Ramos (cell line): ENCODE results near the gene IFNAR1.

Experiments
- in situ Hi-C: fragments of 300-500 bp; cut with MboI; formaldehyde crosslinking; loops from one replicate; pipeline ENCODE4 v1.14.3; 2022; ENCODE audit warnings: low sequenced_read_pairs; ENCODE audit not compliant: unreplicated experiment

The IFNAR1 gene

DNA sequence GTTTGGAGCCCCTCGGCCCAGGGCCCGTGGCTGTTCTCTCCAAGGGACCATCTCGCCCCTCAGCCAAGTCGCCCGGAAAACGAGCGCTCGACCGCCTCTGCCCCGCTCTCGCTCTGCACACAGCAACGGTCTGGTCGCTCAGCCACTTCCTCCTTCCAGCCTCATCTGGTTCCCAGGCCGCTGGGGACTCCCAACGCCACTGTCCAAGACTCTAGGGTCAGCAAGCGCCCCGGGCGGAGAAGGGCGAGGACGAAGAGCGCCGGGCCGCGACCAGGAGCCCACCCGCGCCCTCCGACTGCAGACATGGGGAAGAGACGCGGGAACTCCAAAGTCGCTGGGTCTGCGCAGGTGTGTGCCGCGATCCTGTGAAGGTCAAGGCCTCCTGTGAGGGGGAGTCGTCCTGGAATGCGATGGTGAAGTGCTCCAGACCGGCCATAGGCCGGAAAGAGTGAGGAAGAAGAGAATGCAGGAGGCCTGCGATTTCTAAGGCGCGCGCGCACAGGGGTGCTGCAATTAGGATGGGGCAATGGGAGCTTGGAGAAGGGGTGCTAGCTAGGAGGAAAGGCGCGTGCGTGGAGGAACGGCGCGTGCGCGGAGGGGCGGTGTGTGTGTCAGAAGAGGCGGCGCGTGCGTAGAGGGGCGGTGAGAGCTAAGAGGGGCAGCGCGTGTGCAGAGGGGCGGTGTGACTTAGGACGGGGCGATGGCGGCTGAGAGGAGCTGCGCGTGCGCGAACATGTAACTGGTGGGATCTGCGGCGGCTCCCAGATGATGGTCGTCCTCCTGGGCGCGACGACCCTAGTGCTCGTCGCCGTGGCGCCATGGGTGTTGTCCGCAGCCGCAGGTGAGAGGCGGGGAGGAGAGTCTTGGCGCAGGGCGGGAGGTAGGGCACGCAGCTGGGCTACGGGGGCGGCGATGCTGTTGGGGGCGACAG lies at the start of gene IFNAR1:
IFNAR1 (plus strand) TSS at position 680 of the 931 bp plus-strand sequence; CDS start at position 766, 86 bp downstream.
- in situ Hi-C loops, result no loop called here

DNA sequence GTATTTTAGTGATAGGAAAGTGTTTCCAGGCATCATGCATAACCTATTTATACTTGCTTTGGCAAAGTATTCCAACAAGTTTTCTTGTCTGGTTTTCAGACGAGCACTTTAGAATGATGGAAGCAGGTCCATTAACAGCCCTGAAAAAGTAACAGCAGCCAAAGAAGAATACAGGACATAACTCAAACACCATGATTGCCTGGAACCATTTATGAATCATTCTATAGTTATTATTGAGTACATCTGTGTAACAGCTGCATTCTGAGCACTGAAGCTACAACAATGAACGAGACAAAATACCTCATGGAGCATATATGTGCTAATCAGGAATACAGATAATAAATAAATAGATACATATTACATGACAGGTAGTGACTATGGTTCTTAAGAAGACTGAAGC lies 46.0 kb upstream of the IFNAR1 start:
- in situ Hi-C loops, result no loop called here

DNA sequence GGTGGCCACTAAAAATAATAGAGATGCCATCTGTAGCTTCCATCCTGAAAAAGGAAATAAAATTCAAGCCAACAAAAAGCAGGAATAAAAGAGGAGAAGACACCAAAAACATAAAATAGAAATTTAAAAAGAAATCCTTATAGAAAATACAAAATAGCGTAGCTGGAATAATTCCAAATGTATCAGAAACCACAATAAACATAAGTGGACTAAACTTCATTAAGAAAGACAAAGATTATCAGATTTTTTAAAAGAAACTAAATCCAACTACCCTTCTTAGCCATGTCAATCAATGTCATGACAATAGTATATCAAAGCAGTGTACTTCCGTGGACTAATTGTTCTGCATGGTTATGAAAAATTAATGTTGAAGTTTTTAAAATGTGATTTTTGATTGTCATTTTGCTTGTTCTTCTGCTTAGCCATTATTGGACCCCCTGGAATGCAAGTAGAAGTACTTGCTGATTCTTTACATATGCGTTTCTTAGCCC lies 45.4 kb upstream of the IFNAR1 start:
- in situ Hi-C loops, result no loop called here

GRCh38 chr21:33281096-33281652 lies 43.6 kb upstream of the IFNAR1 start:
- in situ Hi-C loops, result no loop called here

GRCh38 chr21:33283203-33283602 lies 41.6 kb upstream of the IFNAR1 start:
- in situ Hi-C loops, result no loop called here

DNA sequence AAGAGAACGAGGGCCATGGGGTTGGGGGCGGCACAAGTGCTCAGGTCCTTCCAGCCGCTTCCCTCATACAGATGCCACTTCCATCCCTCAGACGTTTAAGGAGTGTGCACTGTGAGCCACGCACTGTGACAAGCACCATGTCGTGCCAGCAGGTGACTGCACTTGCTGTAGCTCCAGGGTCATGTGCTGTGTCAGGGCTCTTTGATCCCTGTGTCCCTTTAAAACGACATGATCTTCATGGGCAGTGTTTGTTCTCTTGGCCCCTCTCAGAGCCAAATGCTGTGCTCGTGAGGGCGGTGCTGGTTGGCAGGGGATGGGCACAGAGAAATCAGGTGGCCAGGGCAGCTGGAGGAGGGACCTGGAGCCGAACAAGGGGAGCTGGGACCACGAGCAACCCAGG lies 38.7 kb upstream of the IFNAR1 start:
- in situ Hi-C loops, result no loop called here

- in situ Hi-C loops, result no loop called here
These were observed 37.9 kb upstream of the IFNAR1 start for GRCh38 chr21:33286600-33287456.

- in situ Hi-C loops, result no loop called here
These were observed 35.5 kb upstream of the IFNAR1 start for GRCh38 chr21:33289199-33289819.

GRCh38 chr21:33290441-33290840 lies 34.3 kb upstream of the IFNAR1 start:
- in situ Hi-C loops, result no loop called here

DNA sequence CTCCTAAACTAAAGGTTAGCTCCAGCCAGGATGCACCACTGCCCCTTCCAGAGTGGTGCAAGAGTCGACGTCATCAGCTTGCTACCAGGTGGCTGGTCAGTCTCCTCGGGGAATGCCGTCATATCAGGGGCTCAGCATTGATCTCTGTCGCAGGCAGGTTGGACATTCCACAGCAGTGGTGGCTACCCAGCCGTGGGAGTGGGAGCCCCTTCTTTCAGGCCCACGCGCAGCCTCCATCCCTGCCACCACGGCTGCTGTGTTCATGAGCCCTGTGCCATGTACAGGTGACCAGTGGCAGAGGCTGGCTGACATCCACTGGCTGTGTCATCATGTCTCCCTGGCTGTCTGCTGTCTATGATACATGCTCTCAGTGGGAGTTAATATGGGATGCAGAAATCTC lies 33.1 kb upstream of the IFNAR1 start:
- in situ Hi-C loops, result no loop called here

- in situ Hi-C loops, result no loop called here
These were observed 32.0 kb upstream of the IFNAR1 start for GRCh38 chr21:33292724-33293123.

- in situ Hi-C loops, result no loop called here
These were observed 31.6 kb upstream of the IFNAR1 start for GRCh38 chr21:33293136-33293535.

- in situ Hi-C loops, result no loop called here
These were observed 31.0 kb upstream of the IFNAR1 start for GRCh38 chr21:33293811-33294216.

- in situ Hi-C loops, result no loop called here
These were observed 28.6 kb upstream of the IFNAR1 start for GRCh38 chr21:33296156-33296555.

GRCh38 chr21:33299181-33299752 lies 25.5 kb upstream of the IFNAR1 start:
- in situ Hi-C loops, result no loop called here

GRCh38 chr21:33300701-33301631 lies 23.8 kb upstream of the IFNAR1 start:
- in situ Hi-C loops, result no loop called here

GRCh38 chr21:33301632-33302002 lies 23.2 kb upstream of the IFNAR1 start:
- in situ Hi-C loops, result no loop called here

- in situ Hi-C loops, result no loop called here
These were observed 22.7 kb upstream of the IFNAR1 start for GRCh38 chr21:33302055-33302454.

- in situ Hi-C loops, result no loop called here
These were observed 22.0 kb upstream of the IFNAR1 start for GRCh38 chr21:33302796-33303195.
